HEK293 (cell line): ENCODE data around the gene C16orf82.
A peak's percentile ranks its signal among the peaks of the same experiment; 100 is the strongest.

Source experiments
- CTCF ChIA-PET: fragments of 350-600 bp; formaldehyde crosslinking; extraction: SDS; loops from one replicate; lab custom pipeline; 2021; ENCODE audit warnings: antibody characterized with exemption; lab: Yijun Ruan, JAX
- POLR2A ChIA-PET: fragments of 300-600 bp; formaldehyde crosslinking; extraction: SDS; loops from one replicate; lab custom pipeline; 2020; ENCODE audit warnings: antibody characterized with exemption, inconsistent platforms; lab: Yijun Ruan, JAX
- H3K27ac ChIP-seq: fragments of 200-500 bp; sonication (Bioruptor generic); 2 replicates; pipeline ENCODE4 v1.5.1; 2014; ENCODE audit warnings: low read depth, low read length, control low read depth, inconsistent platforms; ENCODE audit errors: extremely low read depth
- H3K36me3 ChIP-seq, 2 experiments: fragments of 200-500 bp in 1 of 2; sonication (Bioruptor generic) in 1 of 2; 1 replicate in 1 of 2; 2 replicates in 1 of 2; pipeline ENCODE4 v1.5.1; 2014 to 2017; ENCODE audit warnings: inconsistent platforms in 2 of 2, low read length in 2 of 2; ENCODE audit not compliant: control insufficient read depth in 2 of 2, insufficient read depth in 1 of 2
- H3K4me1 ChIP-seq: fragments of 200-500 bp; sonication (Bioruptor generic); 2 replicates; pipeline ENCODE4 v1.5.1; 2014; ENCODE audit warnings: mild to moderate bottlenecking, low read length, inconsistent platforms; ENCODE audit not compliant: control insufficient read depth, insufficient read depth
- H3K4me3 ChIP-seq: 2 replicates; pipeline ENCODE4 v1.5.1; 2011; ENCODE audit warnings: low read depth, mild to moderate bottlenecking, control low read depth, low read length, moderate library complexity
- H3K9me3 ChIP-seq: fragments of 200-500 bp; sonication (Bioruptor generic); 2 replicates; pipeline ENCODE4 v1.5.1; 2014; ENCODE audit warnings: low read depth, low read length, inconsistent platforms; ENCODE audit not compliant: control insufficient read depth, insufficient read depth
- ATF2 ChIP-seq: fragments of 450-650 bp; formaldehyde crosslinking; IDR thresholded peaks from 2 replicates; pipeline ENCODE4 v1.5.1; 2016; ENCODE audit warnings: missing biosample characterization, missing genetic modification characterization, low read depth
- INSM2 ChIP-seq: fragments of 450-650 bp; formaldehyde crosslinking; IDR thresholded peaks from 2 replicates; pipeline ENCODE4 v1.5.1; 2016; ENCODE audit warnings: missing biosample characterization, missing genetic modification characterization
- KLF1 ChIP-seq: fragments of 450-650 bp; formaldehyde crosslinking; IDR thresholded peaks from 2 replicates; pipeline ENCODE4 v1.5.1; 2016; ENCODE audit warnings: missing biosample characterization, missing genetic modification characterization
- KLF17 ChIP-seq: fragments of 450-650 bp; formaldehyde crosslinking; IDR thresholded peaks from 2 replicates; pipeline ENCODE4 v1.5.1; 2016; ENCODE audit warnings: missing biosample characterization, missing genetic modification characterization
- KLF9 ChIP-seq: fragments of 450-650 bp; formaldehyde crosslinking; IDR thresholded peaks from 2 replicates; pipeline ENCODE4 v1.5.1; 2016; ENCODE audit warnings: missing biosample characterization, missing genetic modification characterization, low read depth
- MYNN ChIP-seq: fragments of 450-650 bp; formaldehyde crosslinking; IDR thresholded peaks from 2 replicates; pipeline ENCODE4 v1.5.1; 2016; ENCODE audit warnings: missing biosample characterization, missing genetic modification characterization, borderline replicate concordance
- SP2 ChIP-seq: fragments of 450-650 bp; formaldehyde crosslinking; IDR thresholded peaks from 2 replicates; pipeline ENCODE4 v1.5.1; 2016; ENCODE audit warnings: missing biosample characterization, missing genetic modification characterization
- SP7 ChIP-seq: fragments of 450-650 bp; formaldehyde crosslinking; IDR thresholded peaks from 2 replicates; pipeline ENCODE4 v1.5.1; 2016; ENCODE audit warnings: missing biosample characterization, missing genetic modification characterization
- ZBTB21 ChIP-seq: fragments of 450-650 bp; formaldehyde crosslinking; IDR thresholded peaks from 2 replicates; pipeline ENCODE4 v1.5.1; 2017; ENCODE audit warnings: missing biosample characterization, missing genetic modification characterization
- ZBTB48 ChIP-seq: fragments of 450-650 bp; formaldehyde crosslinking; IDR thresholded peaks from 2 replicates; pipeline ENCODE4 v1.5.1; 2016; ENCODE audit warnings: missing biosample characterization, missing genetic modification characterization
- ZBTB49 ChIP-seq: fragments of 450-650 bp; formaldehyde crosslinking; IDR thresholded peaks from 2 replicates; pipeline ENCODE4 v1.5.1; 2016; ENCODE audit warnings: missing biosample characterization, missing genetic modification characterization, low read depth
- ZNF140 ChIP-seq: fragments of 450-650 bp; formaldehyde crosslinking; IDR thresholded peaks from 2 replicates; pipeline ENCODE4 v1.5.1; 2016; ENCODE audit warnings: missing biosample characterization, missing genetic modification characterization
- ZNF175 ChIP-seq: fragments of 450-650 bp; formaldehyde crosslinking; IDR thresholded peaks from 2 replicates; pipeline ENCODE4 v1.5.1; 2016; ENCODE audit warnings: missing biosample characterization, missing genetic modification characterization
- ZNF202 ChIP-seq: fragments of 450-650 bp; formaldehyde crosslinking; IDR thresholded peaks from 2 replicates; pipeline ENCODE4 v1.5.1; 2016; ENCODE audit warnings: missing biosample characterization, missing genetic modification characterization, borderline replicate concordance
- ZNF211 ChIP-seq: fragments of 450-650 bp; formaldehyde crosslinking; IDR thresholded peaks from 2 replicates; pipeline ENCODE4 v1.5.1; 2016; ENCODE audit warnings: low read depth, missing biosample characterization, missing genetic modification characterization
- ZNF221 ChIP-seq: fragments of 450-650 bp; formaldehyde crosslinking; IDR thresholded peaks from 2 replicates; pipeline ENCODE4 v1.5.1; 2017; ENCODE audit warnings: missing biosample characterization, missing genetic modification characterization, borderline replicate concordance
- ZNF26 ChIP-seq: fragments of 450-650 bp; formaldehyde crosslinking; IDR thresholded peaks from 2 replicates; pipeline ENCODE4 v1.5.1; 2016; ENCODE audit warnings: missing biosample characterization, missing genetic modification characterization
- ZNF514 ChIP-seq: fragments of 450-650 bp; formaldehyde crosslinking; IDR thresholded peaks from 2 replicates; pipeline ENCODE4 v1.5.1; 2016; ENCODE audit warnings: missing biosample characterization, missing genetic modification characterization
- ZNF544 ChIP-seq: fragments of 450-650 bp; formaldehyde crosslinking; IDR thresholded peaks from 2 replicates; pipeline ENCODE4 v1.5.0; 2017; ENCODE audit warnings: missing biosample characterization, missing genetic modification characterization
- ZNF629 ChIP-seq: fragments of 450-650 bp; formaldehyde crosslinking; IDR thresholded peaks from 2 replicates; pipeline ENCODE4 v1.5.1; 2017; ENCODE audit warnings: missing biosample characterization, missing genetic modification characterization
- ZNF658 ChIP-seq: fragments of 450-650 bp; formaldehyde crosslinking; IDR thresholded peaks from 2 replicates; pipeline ENCODE4; 2016; ENCODE audit warnings: missing biosample characterization, missing genetic modification characterization
- ZNF670 ChIP-seq: fragments of 450-650 bp; formaldehyde crosslinking; IDR thresholded peaks from 2 replicates; pipeline ENCODE4 v1.5.1; 2016; ENCODE audit warnings: missing biosample characterization, missing genetic modification characterization, low read depth
- ZNF777 ChIP-seq: fragments of 450-650 bp; formaldehyde crosslinking; IDR thresholded peaks from 2 replicates; pipeline ENCODE4 v1.5.1; 2017; ENCODE audit warnings: missing biosample characterization, missing genetic modification characterization, borderline replicate concordance
- ZNF830 ChIP-seq: fragments of 450-650 bp; IDR thresholded peaks from 2 replicates; pipeline ENCODE4 v1.5.0; 2018; ENCODE audit warnings: missing biosample characterization, missing genetic modification characterization, low read depth, mild to moderate bottlenecking, moderate library complexity

The C16orf82 gene

GRCh38 chr16:27046958-27047518 is 19.7 kb upstream of the C16orf82 start:
- no peak overlapping the region for H3K4me3 ChIP-seq
- no peaks in the 10 kb centered on the region for H3K36me3 ChIP-seq
- no peak overlapping the region for H3K27ac ChIP-seq
- ChIA-PET POLR2A (no interaction called here), CTCF (no interaction called here)
- no peaks in the 10 kb centered on the region for H3K9me3 ChIP-seq
- no peak for TF ChIP-seq INSM2 (tag by site-specific recombination)
- no peak for TF ChIP-seq ZNF202 (tag by site-specific recombination)
- no peak for TF ChIP-seq KLF9
- TF ChIP-seq ZNF777 (tag by site-specific recombination): no peak
- TF ChIP-seq ZNF140 (tag by site-specific recombination): no peak
- TF ChIP-seq ZNF830: no peak
- TF ChIP-seq KLF1: no peak
- no peak for TF ChIP-seq ZNF211 (tag by site-specific recombination)
- no peak for TF ChIP-seq ZNF26 (tag by site-specific recombination)
- no peak for TF ChIP-seq MYNN (tag by site-specific recombination)
- no peak for TF ChIP-seq ZNF514 (tag by site-specific recombination)
- no peak for TF ChIP-seq ZNF658 (tag by site-specific recombination)
- TF ChIP-seq ZNF175: no peak
- TF ChIP-seq ZBTB48 (tag by site-specific recombination): no peak
- no peak for TF ChIP-seq ZNF221
- no peak for TF ChIP-seq SP7
- no peak for TF ChIP-seq ZNF670 (tag by site-specific recombination)
- no peak for TF ChIP-seq ZBTB49
- no peak for TF ChIP-seq ZNF544 (tag by site-specific recombination)
- no peaks in the 10 kb centered on the region for H3K4me1 ChIP-seq

- H3K27ac ChIP-seq: no peak overlapping the region
- no peaks in the 10 kb centered on the region for H3K9me3 ChIP-seq
- H3K36me3 ChIP-seq: no peaks in the 10 kb centered on the region
- no peak overlapping the region for H3K4me3 ChIP-seq
- no peaks in the 10 kb centered on the region for H3K4me1 ChIP-seq
- ChIA-PET CTCF (interaction anchor here (0.6 kb wide), 1 partner anchor 1823 kb away, joined by 3 read pairs; no protein-coding TSS in a partner anchor), POLR2A (no interaction called here)
- TF ChIP-seq ZBTB21 (peak; percentile 65), ATF2 (tag by site-specific recombination) (peak; percentile 88), SP2 (tag by site-specific recombination) (no peak), ZNF629 (tag by site-specific recombination) (peak; percentile 61), KLF17 (peak; percentile 50; the same call in 1 of the 2 replicates)
- TF ChIP-seq, all 188 proteins: peak for 4
These were observed 18.4 kb upstream of the C16orf82 start for GRCh38 chr16:27048316-27048715.
